GM13976 (cell line): ENCODE data around the gene MAP1S.

Source experiments
- DNase-seq: peaks from one replicate; pipeline ENCODE4 v3.0.0; 2012; ENCODE audit warnings: low spot score
- CTCF ChIP-seq: IDR thresholded peaks from 2 replicates; pipeline ENCODE4 v1.5.1; 2012; ENCODE audit warnings: borderline replicate concordance, mild to moderate bottlenecking; ENCODE audit not compliant: insufficient read depth; ENCODE audit errors: extremely low read depth, missing control alignments, control extremely low read depth
- in situ Hi-C: fragments of 300-500 bp; cut with MboI; formaldehyde crosslinking; loops from one replicate; pipeline ENCODE4 v1.12.0; 2022; ENCODE audit warnings: low sequenced_read_pairs, mixed read lengths, inconsistent platforms; ENCODE audit not compliant: unreplicated experiment

Gene MAP1S

GRCh38 chr19:17722655-17723240 lies 3.5 kb downstream of the MAP1S start:
- TF ChIP-seq CTCF: no peak
- in situ Hi-C loops: no loop called here
- no peak for DNase-seq

GRCh38 chr19:17724655-17725054 lies 5.4 kb downstream of the MAP1S start:
- DNase-seq: no peak
- in situ Hi-C loops: no loop called here
- no peak for TF ChIP-seq CTCF

GRCh38 chr19:17725422-17726078 lies 6.3 kb downstream of the MAP1S start:
- peak; percentile 64 for TF ChIP-seq CTCF
- peak; percentile 64 for DNase-seq
- in situ Hi-C loops: no loop called here

- TF ChIP-seq CTCF: no peak
- in situ Hi-C loops: no loop called here
- no peak for DNase-seq
These were observed 7.0 kb downstream of the MAP1S start for GRCh38 chr19:17726136-17726741.

- no peak for TF ChIP-seq CTCF
- DNase-seq: no peak
- in situ Hi-C loops: no loop called here
These were observed 7.9 kb downstream of the MAP1S start for GRCh38 chr19:17726964-17727773.

GRCh38 chr19:17727843-17728242 lies 8.6 kb downstream of the MAP1S start:
- no peak for TF ChIP-seq CTCF
- no peak for DNase-seq
- in situ Hi-C loops: no loop called here
